Activated T-cell treated with anti-CD3 and anti-CD28 coated beads, Interleukin-2, amount 50 U/mL, for 48 hours (primary cell): ENCODE data around the gene DNLZ.
A peak's percentile ranks its signal among the peaks of the same experiment; 100 is the strongest.

Source experiments
- DNase-seq, 2 experiments: peaks; one replicate each; pipeline ENCODE4 v3.0.0-alpha.2; 2020

DNLZ gene

GRCh38 chr9:136342181-136343120 lies 21.1 kb downstream of the DNLZ start:
- peak; percentile 87 for DNase-seq

GRCh38 chr9:136341769-136342168 lies 21.8 kb downstream of the DNLZ start:
- DNase-seq, result no peak

GRCh38 chr9:136341042-136341655 lies 22.4 kb downstream of the DNLZ start:
- DNase-seq, result no peak

- no peak for DNase-seq
Observed at GRCh38 chr9:136340356-136341041, 23.0 kb downstream of the DNLZ start.

GRCh38 chr9:136339958-136340310 lies 23.6 kb downstream of the DNLZ start:
- no peak for DNase-seq

GRCh38 chr9:136339173-136339957 lies 24.2 kb downstream of the DNLZ start:
- peak; percentile 50 to 54 for DNase-seq

- no peak for DNase-seq
Observed at GRCh38 chr9:136338511-136338910, 25.0 kb downstream of the DNLZ start.

GRCh38 chr9:136337416-136338395 lies 25.8 kb downstream of the DNLZ start:
- DNase-seq, result no peak

GRCh38 chr9:136336881-136337280 lies 26.7 kb downstream of the DNLZ start:
- DNase-seq, result no peak

GRCh38 chr9:136336156-136336870 lies 27.2 kb downstream of the DNLZ start:
- no peak for DNase-seq

- no peak for DNase-seq
Observed at GRCh38 chr9:136335296-136336155, 28.0 kb downstream of the DNLZ start.

GRCh38 chr9:136334541-136334940 lies 29.0 kb downstream of the DNLZ start:
- DNase-seq, result no peak

GRCh38 chr9:136333486-136333885 lies 30.1 kb downstream of the DNLZ start:
- no peak for DNase-seq

- DNase-seq, result no peak
Observed at GRCh38 chr9:136333045-136333444, 30.5 kb downstream of the DNLZ start.

GRCh38 chr9:136332482-136332983 lies 31.0 kb downstream of the DNLZ start:
- no peak for DNase-seq

GRCh38 chr9:136331556-136332481 lies 31.7 kb downstream of the DNLZ start:
- DNase-seq, result no peak

- DNase-seq, result no peak
Observed at GRCh38 chr9:136331030-136331429, 32.5 kb downstream of the DNLZ start.

GRCh38 chr9:136330406-136330990 lies 33.0 kb downstream of the DNLZ start:
- no peak for DNase-seq
